NCI-H1105 treated with DMSO at 0.1 percent for 48 hours (cell line): Measurements from ENCODE around the gene ST6GALNAC3.

Experiments used
- DNase-seq: peaks from one replicate; lab custom pipeline; 2025; lab: John Stamatoyannopoulos, UW

ST6GALNAC3 gene

DNA sequence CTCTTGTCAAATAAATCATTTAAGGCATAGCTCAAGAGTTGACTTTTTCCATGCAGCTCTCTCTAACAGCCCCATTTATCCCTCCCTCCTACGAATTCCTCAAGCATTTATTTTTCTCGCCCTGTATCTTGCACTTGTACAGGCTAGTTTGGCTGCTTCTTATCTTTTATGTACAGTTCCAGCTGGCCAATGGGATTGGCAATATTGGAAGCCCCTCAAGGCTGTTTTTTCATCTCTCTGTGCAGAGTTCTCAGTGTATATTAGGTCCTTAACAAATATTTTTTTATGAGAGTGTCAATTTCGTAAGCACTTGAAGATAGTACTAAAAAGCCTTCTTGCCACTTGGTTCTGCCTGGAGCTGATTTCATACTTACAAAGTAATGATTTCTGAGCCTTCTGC is 356.0 kb downstream of the ST6GALNAC3 start:
- no peak for DNase-seq

DNA sequence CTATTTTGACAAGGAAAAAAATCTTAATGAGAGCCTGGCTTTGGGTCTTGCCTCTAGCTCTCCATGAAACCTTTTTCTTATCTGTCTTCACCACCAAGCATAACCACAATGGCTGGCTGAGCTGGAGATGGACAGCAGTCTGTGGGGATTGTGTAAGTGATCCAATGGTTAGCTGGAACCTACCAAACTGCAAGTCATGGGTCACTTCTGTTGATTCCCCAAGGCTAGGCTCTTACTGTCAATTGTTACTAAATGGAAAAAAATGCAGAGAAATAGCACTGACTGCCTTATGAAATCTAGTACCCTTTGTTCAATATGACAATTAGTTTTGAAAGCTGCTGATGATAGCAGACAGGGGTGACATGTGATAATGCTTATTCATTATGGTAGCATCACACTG is 359.0 kb downstream of the ST6GALNAC3 start:
- no peak for DNase-seq

DNA sequence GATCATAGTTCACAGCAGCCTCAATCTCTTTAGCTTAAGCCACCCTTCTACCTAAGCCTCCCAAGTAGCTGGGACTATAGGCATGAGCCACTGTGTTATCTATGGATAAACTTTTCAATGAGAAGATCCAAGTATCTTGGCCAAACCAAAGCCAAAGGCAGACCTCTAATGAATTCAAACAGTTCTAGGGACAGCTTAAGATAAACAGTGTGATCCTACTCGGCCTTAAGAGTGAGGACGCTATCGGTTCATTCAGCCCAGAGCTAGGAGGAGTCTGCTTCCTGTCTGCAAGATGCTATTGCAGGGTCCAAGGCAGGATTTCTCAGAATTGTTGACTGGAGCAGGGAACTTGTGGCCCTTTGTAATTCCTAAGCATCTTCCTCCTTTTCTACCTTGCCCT is 368.7 kb downstream of the ST6GALNAC3 start:
- DNase-seq: no peak

DNA sequence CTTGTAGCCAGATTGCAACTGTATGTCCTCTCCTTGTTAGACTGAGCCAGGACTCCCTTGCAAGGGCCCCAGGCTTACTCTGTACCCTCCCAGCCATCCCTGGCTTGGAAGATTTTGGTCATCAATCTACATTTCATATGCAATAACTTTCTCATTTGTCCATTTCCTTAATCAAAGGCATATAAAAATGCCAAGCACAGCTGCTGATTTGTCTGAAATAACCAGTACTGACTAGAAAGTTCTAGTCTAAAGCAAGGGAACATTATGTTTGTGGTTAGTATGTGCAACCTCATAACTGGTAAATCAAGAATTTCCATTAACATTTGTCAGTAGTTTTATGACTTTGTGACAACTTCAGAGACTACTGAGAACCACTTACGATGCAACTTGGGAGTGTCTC is 370.2 kb downstream of the ST6GALNAC3 start:
- no peak for DNase-seq

DNA sequence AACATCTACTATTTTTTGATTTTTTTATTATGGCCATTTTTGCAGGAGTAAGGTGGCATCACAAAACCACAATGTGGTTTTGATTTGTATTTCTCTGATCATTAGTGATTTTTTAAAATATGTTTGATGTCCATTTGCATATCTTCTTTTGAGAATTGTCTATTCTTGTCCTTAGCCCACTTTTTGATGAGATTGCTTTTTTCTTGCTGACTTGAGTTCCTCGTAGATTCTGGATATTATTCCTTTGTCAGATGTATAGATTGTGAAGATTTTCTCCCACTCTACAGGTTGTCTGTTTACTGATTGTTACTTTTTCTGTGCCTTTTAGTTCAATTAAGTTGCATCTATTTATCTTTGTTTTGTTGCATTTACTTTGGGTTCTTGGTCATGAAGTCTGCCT is 375.7 kb downstream of the ST6GALNAC3 start:
- no peak for DNase-seq

DNA sequence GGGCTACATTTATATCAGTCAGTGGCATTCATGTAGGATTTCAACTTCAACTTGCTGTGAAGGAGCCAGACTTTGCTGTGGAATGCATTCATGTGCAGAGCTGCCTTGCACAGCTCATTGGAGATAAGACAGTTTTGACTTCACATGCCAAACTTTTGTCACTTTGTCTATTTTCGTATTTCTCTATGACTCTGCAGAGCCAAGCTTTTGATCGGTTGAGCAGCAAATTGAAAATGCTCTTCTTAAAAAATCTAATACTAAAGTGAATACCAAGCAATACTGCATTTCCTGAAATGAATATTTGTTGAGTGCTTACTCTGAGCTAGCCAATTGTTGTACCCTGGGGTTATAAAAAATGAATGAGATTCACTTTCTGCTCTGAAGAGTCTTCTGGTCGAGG is 388.7 kb downstream of the ST6GALNAC3 start:
- no peak for DNase-seq

DNA sequence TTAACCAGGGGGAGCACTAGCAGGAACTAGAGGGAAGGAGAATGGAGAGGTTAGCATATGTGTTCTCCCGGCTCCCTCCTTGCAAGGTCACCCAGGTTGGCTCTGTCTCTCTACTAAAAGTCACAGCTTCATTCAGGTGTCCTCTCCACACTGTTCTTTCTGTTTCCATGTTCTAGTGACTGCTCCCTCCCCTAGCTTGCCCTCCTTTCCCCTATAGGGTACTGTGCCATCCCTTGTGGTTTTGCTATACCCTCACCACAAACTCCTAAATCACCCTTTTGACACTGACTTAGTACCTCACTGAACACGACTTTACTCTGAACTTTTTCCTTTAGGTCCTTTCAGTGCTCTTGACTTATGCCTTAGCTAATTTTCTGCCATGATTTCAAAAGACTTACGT is 389.3 kb downstream of the ST6GALNAC3 start:
- no peak for DNase-seq

DNA sequence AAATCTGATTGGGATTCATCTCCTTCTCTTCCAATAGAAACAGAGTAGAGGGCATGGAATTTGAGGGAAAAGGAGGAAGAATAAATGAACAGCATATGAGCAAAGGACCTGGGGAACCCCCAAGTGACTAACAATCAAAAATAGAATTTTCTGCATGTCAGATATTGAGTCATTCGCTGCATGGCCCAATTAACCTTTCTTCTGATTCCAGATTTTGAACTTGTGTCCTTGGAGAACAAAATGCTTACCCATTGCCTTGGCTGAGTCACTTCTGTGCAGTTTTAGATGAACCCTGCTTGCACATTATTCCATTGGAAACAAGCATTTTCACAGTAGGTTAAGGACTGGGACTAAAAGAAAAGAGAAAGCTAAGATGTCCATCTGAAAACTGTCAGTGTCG is 390.5 kb downstream of the ST6GALNAC3 start:
- DNase-seq: no peak

DNA sequence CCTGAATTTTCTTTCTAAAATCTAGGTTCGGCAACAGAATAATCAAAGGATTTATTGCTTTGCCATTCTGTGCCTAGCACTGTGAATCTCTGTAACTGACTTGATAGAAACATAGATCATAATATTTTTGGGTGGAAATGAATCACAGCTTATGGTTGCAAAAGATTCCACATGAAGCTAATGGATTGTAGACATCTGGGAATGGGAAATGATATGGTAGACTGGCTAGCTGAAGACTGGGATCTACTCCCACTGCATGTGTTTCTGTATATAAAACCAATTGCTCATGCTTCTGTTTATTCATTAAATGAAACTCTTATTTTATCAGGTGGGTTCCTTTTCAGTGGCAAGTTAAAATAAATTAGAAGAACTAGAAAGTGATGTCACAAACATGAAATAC is 395.6 kb downstream of the ST6GALNAC3 start:
- DNase-seq: no peak

DNA sequence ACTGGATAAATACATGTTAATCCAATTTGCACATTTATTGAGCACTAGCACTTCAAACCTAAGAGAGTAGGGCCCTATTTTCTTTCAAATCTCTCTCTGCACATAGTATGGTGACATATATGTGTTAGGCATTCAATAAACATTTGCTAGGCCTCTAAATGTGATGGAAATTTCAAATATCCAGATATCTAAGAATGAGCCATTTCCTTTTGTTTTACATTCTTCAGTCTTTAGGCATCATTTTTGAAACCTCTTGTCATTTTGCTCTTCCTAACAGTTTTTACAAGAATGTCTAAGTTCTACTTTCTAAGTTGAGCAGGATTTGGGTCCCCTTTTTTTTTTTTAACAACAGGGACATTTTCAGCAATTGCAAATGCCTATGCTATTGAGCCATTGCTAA is 397.0 kb downstream of the ST6GALNAC3 start:
- DNase-seq: no peak

DNA sequence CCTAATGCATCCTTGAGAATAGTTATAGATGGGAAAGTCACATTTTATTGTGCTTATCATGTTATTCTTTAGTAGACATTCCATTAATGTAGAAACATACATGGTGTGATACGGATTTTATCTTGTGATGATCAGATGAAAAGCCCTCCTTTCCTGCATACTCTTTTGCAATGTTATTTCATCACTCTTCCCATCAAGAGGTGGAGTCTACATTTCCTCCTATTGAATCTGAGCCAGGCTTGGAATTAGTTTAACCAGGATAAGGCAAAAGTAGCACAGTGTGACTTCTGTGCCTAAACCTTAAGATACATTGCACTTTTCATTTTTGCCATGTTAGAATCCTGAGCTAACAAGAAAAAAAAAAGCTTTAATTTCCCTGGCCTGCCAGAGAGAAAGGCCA is 399.0 kb downstream of the ST6GALNAC3 start:
- no peak for DNase-seq

DNA sequence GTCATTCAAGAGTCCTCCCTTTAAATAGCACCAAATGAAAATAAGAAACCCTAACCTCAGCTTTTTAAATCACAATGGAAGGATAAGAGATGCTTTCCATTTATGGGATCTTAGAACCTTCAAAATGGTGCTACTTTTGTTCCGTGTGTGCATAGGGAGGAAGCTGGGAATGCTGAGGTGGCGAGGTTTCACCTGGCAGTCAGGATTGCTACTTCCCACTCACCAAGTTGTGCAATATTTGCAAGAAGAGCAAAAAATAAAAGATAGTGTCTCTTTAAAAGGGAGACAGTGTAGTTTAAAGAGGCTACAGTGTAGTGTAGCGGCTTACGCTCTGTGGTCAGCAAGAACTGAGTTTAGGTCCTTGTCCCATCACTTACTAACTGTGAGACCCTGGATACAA is 400.4 kb downstream of the ST6GALNAC3 start:
- DNase-seq: no peak

DNA sequence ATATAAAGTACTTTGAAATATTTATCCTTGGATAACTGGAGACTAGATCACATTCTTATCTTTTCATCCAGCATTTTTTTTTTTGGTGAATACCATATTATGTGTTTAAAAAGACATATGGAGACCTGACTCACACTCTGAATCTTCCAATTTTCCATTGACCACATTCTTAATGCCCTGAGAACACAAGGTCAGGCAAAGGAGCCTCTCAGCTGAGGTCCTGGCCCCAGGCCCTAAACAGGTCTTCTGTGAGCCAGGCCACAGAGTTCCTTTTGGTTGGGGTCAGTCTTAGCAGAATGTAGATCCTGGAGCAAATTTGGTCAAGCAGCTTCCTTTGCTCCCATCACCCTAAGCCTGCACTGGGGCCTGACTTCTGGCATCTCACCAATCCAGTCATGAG is 402.6 kb downstream of the ST6GALNAC3 start:
- no peak for DNase-seq

DNA sequence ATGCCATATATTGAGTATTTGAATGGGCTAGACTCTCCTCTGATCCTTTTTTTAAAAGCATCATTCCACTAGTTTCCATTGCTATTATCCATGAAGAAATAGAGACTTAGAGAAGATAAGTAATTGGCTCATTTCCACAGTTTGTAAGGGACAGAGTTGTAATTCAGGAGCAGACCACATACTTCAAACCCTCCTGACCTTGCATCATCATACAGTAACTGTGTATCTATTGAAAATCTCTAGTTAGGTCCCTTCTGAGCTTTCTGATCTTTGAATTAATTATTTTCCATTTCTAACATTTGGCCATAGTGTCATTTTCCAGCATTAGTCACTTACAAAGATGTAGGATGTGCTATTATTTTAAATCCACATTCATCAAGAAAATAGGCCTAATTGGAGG is 406.3 kb downstream of the ST6GALNAC3 start:
- no peak for DNase-seq

DNA sequence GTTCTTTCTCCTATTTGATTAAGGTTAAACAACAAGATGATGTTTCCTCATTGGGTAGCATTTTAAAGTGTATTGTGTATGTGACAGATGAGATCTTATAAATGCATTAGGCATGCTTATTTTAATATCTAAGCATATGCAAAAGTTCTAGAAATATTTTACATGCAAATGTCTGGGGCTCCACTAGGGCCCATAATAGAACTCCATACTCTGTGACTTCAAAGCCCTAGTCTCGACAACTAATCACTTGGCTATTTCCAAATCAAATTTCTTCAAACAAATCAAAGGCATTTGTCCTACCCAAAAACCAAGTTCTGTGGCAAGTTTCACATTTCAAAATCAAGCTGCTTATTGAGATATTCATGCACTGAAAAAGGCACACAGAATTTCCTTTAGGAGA is 407.1 kb downstream of the ST6GALNAC3 start:
- no peak for DNase-seq

DNA sequence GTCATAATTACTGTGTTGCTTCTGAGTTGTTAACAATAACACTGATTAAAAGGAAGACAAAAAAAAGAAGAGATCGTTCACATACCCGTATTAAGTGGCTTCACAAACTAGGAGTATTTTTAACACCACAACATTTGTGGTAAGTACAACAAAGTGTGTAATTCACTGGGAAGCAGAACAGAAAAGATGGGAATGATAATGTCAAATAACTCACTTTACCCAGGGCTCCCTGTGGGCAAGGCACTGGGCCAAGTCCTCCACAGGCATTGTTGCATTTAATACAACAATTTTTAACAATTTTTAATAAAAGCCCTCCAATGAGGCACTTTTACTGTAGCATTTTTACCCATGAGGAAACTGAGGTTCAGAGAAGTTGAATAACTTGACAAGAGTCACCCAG is 407.7 kb downstream of the ST6GALNAC3 start:
- no peak for DNase-seq

DNA sequence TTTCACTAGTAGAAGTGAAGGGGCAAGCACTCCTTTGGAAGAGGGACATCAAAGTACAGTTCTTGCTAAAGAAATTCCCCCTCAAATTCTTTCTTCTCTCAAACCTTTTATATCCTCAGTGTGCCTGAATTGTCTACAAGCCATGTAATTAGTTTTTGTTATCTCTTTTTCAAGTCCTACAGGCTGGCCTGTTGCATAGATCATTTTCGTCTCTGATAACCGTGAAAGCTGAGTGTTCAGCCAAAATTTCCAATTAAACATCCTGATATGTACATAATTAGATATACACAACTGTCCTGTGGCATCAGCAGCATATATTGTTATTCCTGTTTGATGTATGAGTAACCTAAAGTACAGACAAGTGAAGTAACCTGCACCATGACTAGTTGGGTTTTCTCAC is 417.2 kb downstream of the ST6GALNAC3 start:
- no peak for DNase-seq

DNA sequence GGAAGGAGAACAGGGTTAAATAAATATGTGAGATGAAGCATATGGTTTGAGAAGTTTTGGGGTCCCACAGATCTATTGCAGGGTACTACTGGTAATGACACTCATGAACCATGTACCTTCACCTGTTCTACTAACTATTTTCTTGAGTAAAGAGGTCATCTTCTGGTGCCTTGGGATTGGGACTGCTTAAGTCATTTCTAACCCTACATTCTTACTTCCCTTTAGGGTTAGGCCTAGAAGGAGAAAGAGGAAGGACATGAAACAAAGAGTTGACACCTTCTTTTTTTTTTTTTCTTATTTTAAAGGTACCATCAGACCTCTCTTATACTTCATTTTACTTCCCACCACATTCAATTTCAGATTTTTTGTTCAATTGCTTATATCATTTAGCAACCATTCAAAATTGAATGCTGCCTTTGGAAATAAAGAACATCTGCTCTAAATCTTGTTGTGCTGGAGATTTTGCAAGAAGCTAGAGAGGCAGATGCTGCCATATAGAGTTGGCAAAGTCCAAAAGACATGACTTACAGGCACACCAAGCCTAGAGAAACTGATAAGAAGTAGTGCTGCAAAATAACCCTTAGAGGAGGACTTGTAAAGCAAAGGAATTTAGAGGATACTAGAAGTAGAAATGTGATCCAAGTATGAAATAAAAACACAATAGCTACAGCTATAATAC is 418.3 kb downstream of the ST6GALNAC3 start:
- no peak for DNase-seq

DNA sequence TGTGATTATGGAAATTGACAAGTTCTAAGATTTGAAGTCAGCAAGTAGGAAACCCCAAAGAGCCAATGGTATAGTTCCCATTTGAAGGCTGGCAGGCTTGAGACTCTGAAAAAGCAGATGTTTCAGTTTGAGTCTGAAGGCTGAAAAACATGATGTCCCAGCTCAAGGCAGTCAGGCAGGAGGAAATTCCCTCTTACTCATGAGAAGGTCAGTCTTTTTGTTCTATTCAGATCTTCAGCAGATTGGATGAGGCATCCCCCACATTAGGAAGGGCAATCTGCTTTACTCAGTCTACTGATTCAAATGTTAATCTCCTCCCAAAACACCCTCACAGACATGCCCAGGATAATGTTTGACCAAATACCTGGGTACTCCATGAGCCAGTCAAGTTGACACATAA is 420.3 kb downstream of the ST6GALNAC3 start:
- DNase-seq: no peak

DNA sequence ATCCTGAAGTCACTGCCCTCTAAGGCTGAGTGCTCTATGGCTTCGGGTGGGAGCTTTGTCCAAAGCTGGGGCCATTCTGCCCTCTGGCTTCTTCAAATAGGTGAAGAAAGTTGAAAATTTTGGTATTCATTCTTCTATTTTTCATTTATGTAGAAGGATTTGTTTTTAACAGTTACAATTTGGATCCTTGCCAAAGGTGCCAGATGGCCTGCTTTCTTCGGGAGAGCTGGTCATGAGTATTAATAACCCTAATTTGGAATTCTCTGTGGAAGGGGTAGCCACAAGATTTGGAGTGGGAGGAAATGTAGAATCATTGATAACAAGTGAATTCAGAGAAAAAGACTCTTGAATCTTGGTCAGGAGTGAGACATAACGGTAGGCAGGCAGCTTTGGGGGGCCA is 422.3 kb downstream of the ST6GALNAC3 start:
- peak; percentile 54 for DNase-seq

DNA sequence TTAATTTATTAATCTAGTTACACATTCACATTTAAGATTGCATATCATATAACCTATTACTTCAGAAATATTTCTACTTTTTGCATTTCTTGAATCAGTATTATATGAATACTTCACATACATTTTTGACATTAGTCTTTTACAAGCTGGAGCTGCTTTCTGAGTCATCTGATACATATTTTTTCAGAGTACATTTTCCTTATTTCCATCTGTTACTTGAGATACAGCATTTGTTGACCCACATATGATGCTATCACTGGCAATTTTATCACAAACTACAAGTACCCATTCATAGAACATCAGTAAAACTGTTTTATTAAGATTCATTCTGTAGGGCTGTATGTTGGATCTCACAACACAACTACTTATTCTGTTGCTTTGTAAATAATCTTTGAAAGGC is 425.6 kb downstream of the ST6GALNAC3 start:
- no peak for DNase-seq

DNA sequence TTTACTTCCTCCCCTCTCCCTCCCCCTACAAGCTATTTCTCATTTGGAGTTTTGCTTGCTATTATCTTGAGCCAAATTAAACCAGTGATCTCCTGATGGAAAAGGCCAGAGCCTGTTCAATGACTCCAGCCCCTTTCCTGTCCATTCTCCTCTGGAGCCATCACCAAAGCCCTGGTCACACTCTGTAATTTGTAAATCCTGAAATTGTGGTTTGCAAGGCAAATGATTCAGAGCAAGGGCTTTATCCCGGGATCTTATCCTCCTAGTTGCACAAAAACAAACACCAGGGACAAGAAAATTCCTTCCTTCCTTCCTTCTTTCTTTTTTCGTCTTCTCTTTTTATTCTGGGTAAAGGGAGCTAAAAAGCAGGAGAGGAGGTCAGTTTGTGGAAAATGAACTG is 426.6 kb downstream of the ST6GALNAC3 start:
- no peak for DNase-seq

DNA sequence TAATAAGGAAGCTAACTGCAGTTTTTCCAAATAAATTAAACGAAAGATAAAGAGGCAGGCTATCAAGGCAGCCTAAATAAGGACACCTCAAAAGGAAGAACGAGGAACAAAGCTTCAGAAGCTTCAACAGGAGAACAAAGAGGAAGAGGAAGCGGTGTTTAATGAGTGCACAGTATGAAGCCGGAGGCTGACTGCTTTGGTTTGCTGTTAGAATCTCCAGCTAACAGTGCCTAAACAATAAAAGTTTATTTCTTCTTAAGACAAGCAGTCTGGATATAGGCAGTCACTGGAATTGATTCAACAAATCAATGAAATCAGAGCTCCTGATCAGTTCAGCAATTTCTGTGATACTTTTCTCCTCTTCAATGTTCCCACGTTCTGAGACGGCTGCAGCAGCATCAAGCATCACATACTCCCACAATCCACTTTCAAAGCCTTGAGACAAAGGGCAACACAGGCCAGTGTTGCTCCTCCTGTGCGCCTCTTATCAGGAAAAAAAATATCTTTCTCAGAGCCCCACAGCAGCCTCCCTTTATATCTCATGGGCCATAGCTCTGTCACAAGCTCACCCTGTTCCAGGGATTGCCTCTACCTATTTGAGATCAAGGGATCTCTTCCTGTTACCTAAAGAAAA is 427.2 kb downstream of the ST6GALNAC3 start:
- DNase-seq: no peak

DNA sequence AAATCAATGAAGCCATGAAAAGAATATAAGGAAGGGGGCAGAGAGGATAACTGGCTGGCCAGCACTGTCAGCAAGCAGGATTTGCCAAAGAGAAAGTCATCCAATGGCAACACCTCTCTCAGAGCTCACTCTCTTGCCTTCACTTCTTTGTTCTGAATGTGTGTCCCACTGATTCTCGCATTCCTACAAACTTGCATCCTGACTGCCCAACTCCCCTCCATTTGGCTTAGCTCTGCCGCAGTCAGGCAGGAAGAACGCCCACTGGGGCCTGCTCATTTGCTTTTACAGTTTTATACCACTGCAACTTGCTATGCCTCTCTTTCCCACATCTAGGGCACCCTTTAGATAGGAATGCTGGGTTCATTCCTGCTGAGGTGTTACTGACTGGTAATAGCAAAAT is 428.6 kb downstream of the ST6GALNAC3 start:
- DNase-seq: no peak
